Dermis blood vessel endothelial cell (primary cell): ENCODE data around the gene CDCP1. TPM values are rescaled to one million over a fixed set of nuclear protein-coding genes. Genes with fewer than 3 reads are reported as not detected.

ENCODE experiments used
- DNase-seq: peaks from one replicate; pipeline ENCODE4 v3.0.0; 2010
- total RNA-seq: library from RNA; depleted of rRNA; stranded (reverse); fragments of >200 nt; gene quantifications from 2 replicates; pipeline ENCODE4 v1.2.3, GENCODE V29; 2014

CDCP1 gene
- total RNA-seq = 0.09 and 0.17 TPM in 2 replicates

GRCh38 chr3:45145681-45146614 is at the start of gene CDCP1:
Gene CDCP1, minus strand, starts transcription at chr3:45146378. Its CDS starts 91 bp downstream, at chr3:45146287.
- peak; percentile 13 for DNase-seq

GRCh38 chr3:45194791-45195190 is 48.6 kb upstream of the CDCP1 start:
- no peak for DNase-seq

GRCh38 chr3:45191924-45192417 is 45.8 kb upstream of the CDCP1 start:
- DNase-seq = no peak

GRCh38 chr3:45191424-45191823 is 45.2 kb upstream of the CDCP1 start:
- DNase-seq = no peak

- no peak for DNase-seq
Measured at GRCh38 chr3:45188719-45189659, 42.8 kb upstream of the CDCP1 start.

- DNase-seq = no peak
Measured at GRCh38 chr3:45187694-45188141, 41.5 kb upstream of the CDCP1 start.

- DNase-seq = no peak
Measured at GRCh38 chr3:45186871-45187270, 40.7 kb upstream of the CDCP1 start.

GRCh38 chr3:45185461-45185860 is 39.3 kb upstream of the CDCP1 start:
- no peak for DNase-seq

GRCh38 chr3:45185052-45185451 is 38.9 kb upstream of the CDCP1 start:
- no peak for DNase-seq

- no peak for DNase-seq
Measured at GRCh38 chr3:45183872-45184262, 37.7 kb upstream of the CDCP1 start.

- no peak for DNase-seq
Measured at GRCh38 chr3:45182915-45183871, 37.0 kb upstream of the CDCP1 start.

GRCh38 chr3:45181496-45181895 is 35.3 kb upstream of the CDCP1 start:
- DNase-seq = no peak

- no peak for DNase-seq
Measured at GRCh38 chr3:45180899-45181298, 34.7 kb upstream of the CDCP1 start.

- DNase-seq = no peak
Measured at GRCh38 chr3:45180051-45180450, 33.9 kb upstream of the CDCP1 start.

- DNase-seq = no peak
Measured at GRCh38 chr3:45179163-45179562, 33.0 kb upstream of the CDCP1 start.

GRCh38 chr3:45178183-45179023 is 32.2 kb upstream of the CDCP1 start:
- DNase-seq = no peak

- DNase-seq = no peak
Measured at GRCh38 chr3:45176912-45177311, 30.7 kb upstream of the CDCP1 start.

GRCh38 chr3:45174234-45174633 is 28.1 kb upstream of the CDCP1 start:
- DNase-seq = no peak

GRCh38 chr3:45173776-45174175 is 27.6 kb upstream of the CDCP1 start:
- no peak for DNase-seq

GRCh38 chr3:45171283-45171682 is 25.1 kb upstream of the CDCP1 start:
- peak; percentile 6 for DNase-seq

GRCh38 chr3:45170096-45170495 is 23.9 kb upstream of the CDCP1 start:
- no peak for DNase-seq
